HG02943 (cell line): Measurements from ENCODE around the gene CEP41.
"Not testable (repeated sequence)": the region's sequence is repeated elsewhere in the genome, so short reads cannot be mapped to it uniquely, and the experiment has no call there.

Experiments
- ATAC-seq: cut with Tn5 transposase; IDR thresholded peaks from one replicate; pipeline ENCODE4 v1.9.1; 2021; ENCODE audit warnings: mild to moderate bottlenecking, low read depth, moderate library complexity; ENCODE audit not compliant: unreplicated experiment

CEP41 gene

GRCh38 chr7:130377178-130377577 is 63.6 kb downstream of the CEP41 start:
- no peak for ATAC-seq

GRCh38 chr7:130376461-130376860 is 64.4 kb downstream of the CEP41 start:
- ATAC-seq, result not testable (repeated sequence)

GRCh38 chr7:130374507-130374906 is 66.3 kb downstream of the CEP41 start:
- no peak for ATAC-seq

GRCh38 chr7:130372402-130373165 is 68.2 kb downstream of the CEP41 start:
- ATAC-seq, result no peak

- no peak for ATAC-seq
These were observed 69.8 kb downstream of the CEP41 start for GRCh38 chr7:130371046-130371445.

GRCh38 chr7:130369831-130370550 is 70.8 kb downstream of the CEP41 start:
- ATAC-seq, result no peak

- ATAC-seq, result no peak
These were observed 71.6 kb downstream of the CEP41 start for GRCh38 chr7:130369110-130369711.

GRCh38 chr7:130367836-130368746 is 72.7 kb downstream of the CEP41 start:
- ATAC-seq, result no peak

- ATAC-seq, result no peak
These were observed 73.6 kb downstream of the CEP41 start for GRCh38 chr7:130367088-130367755.

- ATAC-seq, result no peak
These were observed 74.3 kb downstream of the CEP41 start for GRCh38 chr7:130366564-130366963.

GRCh38 chr7:130365511-130366441 is 75.0 kb downstream of the CEP41 start:
- ATAC-seq, result no peak

- no peak for ATAC-seq
These were observed 75.7 kb downstream of the CEP41 start for GRCh38 chr7:130365088-130365487.

- no peak for ATAC-seq
These were observed 76.4 kb downstream of the CEP41 start for GRCh38 chr7:130364451-130364850.

GRCh38 chr7:130363026-130363847 is 77.6 kb downstream of the CEP41 start:
- no peak for ATAC-seq

GRCh38 chr7:130362251-130362816 is 78.5 kb downstream of the CEP41 start:
- no peak for ATAC-seq

GRCh38 chr7:130361681-130362080 is 79.1 kb downstream of the CEP41 start:
- no peak for ATAC-seq

GRCh38 chr7:130360518-130360917 is 80.3 kb downstream of the CEP41 start:
- ATAC-seq, result no peak
